Measurements from ENCODE around the gene SUN2.

GRCh38 chr22:38757464-38757757 lies 1.6 kb upstream of the SUN2 start:
- TF ChIP-seq, protein P1, sequence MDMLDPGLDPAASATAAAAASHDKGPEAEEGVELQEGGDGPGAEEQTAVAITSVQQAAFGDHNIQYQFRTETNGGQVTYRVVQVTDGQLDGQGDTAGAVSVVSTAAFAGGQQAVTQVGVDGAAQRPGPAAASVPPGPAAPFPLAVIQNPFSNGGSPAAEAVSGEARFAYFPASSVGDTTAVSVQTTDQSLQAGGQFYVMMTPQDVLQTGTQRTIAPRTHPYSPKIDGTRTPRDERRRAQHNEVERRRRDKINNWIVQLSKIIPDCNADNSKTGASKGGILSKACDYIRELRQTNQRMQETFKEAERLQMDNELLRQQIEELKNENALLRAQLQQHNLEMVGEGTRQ (IDR thresholded peaks at IDR 0.05; ENCODE audit: low read length): no peak
- TF ChIP-seq JUND (IDR thresholded peaks at IDR 0.05; ENCODE audit: low read length) (no peak), NRF1 (IDR thresholded peaks at IDR 0.05; ENCODE audit: low read depth, low read length) (no peak), NANOG (IDR thresholded peaks at IDR 0.05; ENCODE audit: insufficient read depth, low read depth, low read length, poor library complexity, severe bottlenecking) (no peak), SRF (IDR thresholded peaks at IDR 0.05; ENCODE audit: low read depth, low read length) (no peak), RBBP5 (IDR thresholded peaks at IDR 0.05; ENCODE audit: borderline replicate concordance, low read depth, low read length) (no peak), EZH2 (IDR thresholded peaks at IDR 0.05; ENCODE audit: low read depth, low read length, severe bottlenecking) (no peak), CEBPB (IDR thresholded peaks at IDR 0.05; ENCODE audit: low read depth, low read length) (no peak), EP300 (IDR thresholded peaks at IDR 0.05; ENCODE audit: borderline replicate concordance in 1 of 2, low read depth in 2 of 2, low read length in 2 of 2) (no peak), POLR2A (IDR thresholded peaks at IDR 0.05; ENCODE audit: control extremely low read depth in 1 of 2, low read depth in 2 of 2, low read length in 2 of 2) (no peak)
- TF ChIP-seq, protein P2, sequence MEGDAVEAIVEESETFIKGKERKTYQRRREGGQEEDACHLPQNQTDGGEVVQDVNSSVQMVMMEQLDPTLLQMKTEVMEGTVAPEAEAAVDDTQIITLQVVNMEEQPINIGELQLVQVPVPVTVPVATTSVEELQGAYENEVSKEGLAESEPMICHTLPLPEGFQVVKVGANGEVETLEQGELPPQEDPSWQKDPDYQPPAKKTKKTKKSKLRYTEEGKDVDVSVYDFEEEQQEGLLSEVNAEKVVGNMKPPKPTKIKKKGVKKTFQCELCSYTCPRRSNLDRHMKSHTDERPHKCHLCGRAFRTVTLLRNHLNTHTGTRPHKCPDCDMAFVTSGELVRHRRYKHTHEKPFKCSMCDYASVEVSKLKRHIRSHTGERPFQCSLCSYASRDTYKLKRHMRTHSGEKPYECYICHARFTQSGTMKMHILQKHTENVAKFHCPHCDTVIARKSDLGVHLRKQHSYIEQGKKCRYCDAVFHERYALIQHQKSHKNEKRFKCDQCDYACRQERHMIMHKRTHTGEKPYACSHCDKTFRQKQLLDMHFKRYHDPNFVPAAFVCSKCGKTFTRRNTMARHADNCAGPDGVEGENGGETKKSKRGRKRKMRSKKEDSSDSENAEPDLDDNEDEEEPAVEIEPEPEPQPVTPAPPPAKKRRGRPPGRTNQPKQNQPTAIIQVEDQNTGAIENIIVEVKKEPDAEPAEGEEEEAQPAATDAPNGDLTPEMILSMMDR (IDR thresholded peaks at IDR 0.05; ENCODE audit: control extremely low read depth in 1 of 3, insufficient read depth in 1 of 3, low read depth in 1 of 3, low read length in 3 of 3): no peak
- TF ChIP-seq, protein P3, sequence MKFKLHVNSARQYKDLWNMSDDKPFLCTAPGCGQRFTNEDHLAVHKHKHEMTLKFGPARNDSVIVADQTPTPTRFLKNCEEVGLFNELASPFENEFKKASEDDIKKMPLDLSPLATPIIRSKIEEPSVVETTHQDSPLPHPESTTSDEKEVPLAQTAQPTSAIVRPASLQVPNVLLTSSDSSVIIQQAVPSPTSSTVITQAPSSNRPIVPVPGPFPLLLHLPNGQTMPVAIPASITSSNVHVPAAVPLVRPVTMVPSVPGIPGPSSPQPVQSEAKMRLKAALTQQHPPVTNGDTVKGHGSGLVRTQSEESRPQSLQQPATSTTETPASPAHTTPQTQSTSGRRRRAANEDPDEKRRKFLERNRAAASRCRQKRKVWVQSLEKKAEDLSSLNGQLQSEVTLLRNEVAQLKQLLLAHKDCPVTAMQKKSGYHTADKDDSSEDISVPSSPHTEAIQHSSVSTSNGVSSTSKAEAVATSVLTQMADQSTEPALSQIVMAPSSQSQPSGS (IDR thresholded peaks at IDR 0.05; ENCODE audit: low read length): no peak
